ENCODE results near the gene NUPR1. TPM values are rescaled to one million over a fixed set of nuclear protein-coding genes. Genes with fewer than 3 reads are reported as not detected.
A peak's percentile ranks its signal among the peaks of the same experiment; 100 is the strongest.

Gene NUPR1
- total and polyA plus RNA-seq, 2 of the 13 experiments (the other 11 are each of a cell fraction or from before 2014, with no cell fraction given), result 18.0 to 25.6 TPM

GRCh38 chr16:28491970-28492474, 46.8 kb downstream of the NUPR1 start, which contains the start of gene CLN3 (continued):
- TF ChIP-seq GATAD1 (CRISPR knock-in tag; IDR thresholded peaks at IDR 0.05), result peak; percentile 96
- peak; percentile 18 for TF ChIP-seq MED8 (CRISPR knock-in tag; IDR thresholded peaks at IDR 0.05; ENCODE audit: insufficient replicate concordance)
- TF ChIP-seq ZNF430 (CRISPR knock-in tag; IDR thresholded peaks at IDR 0.05), result peak; percentile 62; the same call in 1 of the 2 replicates
- no peak for TF ChIP-seq GPN1 (CRISPR knock-in tag; IDR thresholded peaks at IDR 0.05; ENCODE audit: borderline replicate concordance)
- TF ChIP-seq ZNF619 (CRISPR knock-in tag; IDR thresholded peaks at IDR 0.05), result no peak
- no peak for TF ChIP-seq HNRNPUL1 (IDR thresholded peaks at IDR 0.05; ENCODE audit: low read depth, low read length)
- TF ChIP-seq HOMEZ (CRISPR knock-in tag; IDR thresholded peaks at IDR 0.05; ENCODE audit: low read depth), result no peak
- no peak for TF ChIP-seq ZFP82 (CRISPR knock-in tag; IDR thresholded peaks at IDR 0.05; ENCODE audit: borderline replicate concordance)
- no peak for TF ChIP-seq ZNF367 (CRISPR knock-in tag; IDR thresholded peaks at IDR 0.05; ENCODE audit: borderline replicate concordance)
- no peak; the same call in 1 of the 2 replicates for TF ChIP-seq SRY (CRISPR knock-in tag; IDR thresholded peaks at IDR 0.05)
- no peak for TF ChIP-seq CCDC6 (CRISPR knock-in tag; IDR thresholded peaks at IDR 0.05)
- TF ChIP-seq ZNF383 (CRISPR knock-in tag; IDR thresholded peaks at IDR 0.05; ENCODE audit: borderline replicate concordance), result no peak
- no peak; the same call in 1 of the 2 replicates for TF ChIP-seq ZNF317 (CRISPR knock-in tag; IDR thresholded peaks at IDR 0.05)
- peak; percentile 79; the same call in 1 of the 2 replicates for TF ChIP-seq SIN3B (IDR thresholded peaks at IDR 0.05; ENCODE audit: low read length)
- TF ChIP-seq, protein P1, sequence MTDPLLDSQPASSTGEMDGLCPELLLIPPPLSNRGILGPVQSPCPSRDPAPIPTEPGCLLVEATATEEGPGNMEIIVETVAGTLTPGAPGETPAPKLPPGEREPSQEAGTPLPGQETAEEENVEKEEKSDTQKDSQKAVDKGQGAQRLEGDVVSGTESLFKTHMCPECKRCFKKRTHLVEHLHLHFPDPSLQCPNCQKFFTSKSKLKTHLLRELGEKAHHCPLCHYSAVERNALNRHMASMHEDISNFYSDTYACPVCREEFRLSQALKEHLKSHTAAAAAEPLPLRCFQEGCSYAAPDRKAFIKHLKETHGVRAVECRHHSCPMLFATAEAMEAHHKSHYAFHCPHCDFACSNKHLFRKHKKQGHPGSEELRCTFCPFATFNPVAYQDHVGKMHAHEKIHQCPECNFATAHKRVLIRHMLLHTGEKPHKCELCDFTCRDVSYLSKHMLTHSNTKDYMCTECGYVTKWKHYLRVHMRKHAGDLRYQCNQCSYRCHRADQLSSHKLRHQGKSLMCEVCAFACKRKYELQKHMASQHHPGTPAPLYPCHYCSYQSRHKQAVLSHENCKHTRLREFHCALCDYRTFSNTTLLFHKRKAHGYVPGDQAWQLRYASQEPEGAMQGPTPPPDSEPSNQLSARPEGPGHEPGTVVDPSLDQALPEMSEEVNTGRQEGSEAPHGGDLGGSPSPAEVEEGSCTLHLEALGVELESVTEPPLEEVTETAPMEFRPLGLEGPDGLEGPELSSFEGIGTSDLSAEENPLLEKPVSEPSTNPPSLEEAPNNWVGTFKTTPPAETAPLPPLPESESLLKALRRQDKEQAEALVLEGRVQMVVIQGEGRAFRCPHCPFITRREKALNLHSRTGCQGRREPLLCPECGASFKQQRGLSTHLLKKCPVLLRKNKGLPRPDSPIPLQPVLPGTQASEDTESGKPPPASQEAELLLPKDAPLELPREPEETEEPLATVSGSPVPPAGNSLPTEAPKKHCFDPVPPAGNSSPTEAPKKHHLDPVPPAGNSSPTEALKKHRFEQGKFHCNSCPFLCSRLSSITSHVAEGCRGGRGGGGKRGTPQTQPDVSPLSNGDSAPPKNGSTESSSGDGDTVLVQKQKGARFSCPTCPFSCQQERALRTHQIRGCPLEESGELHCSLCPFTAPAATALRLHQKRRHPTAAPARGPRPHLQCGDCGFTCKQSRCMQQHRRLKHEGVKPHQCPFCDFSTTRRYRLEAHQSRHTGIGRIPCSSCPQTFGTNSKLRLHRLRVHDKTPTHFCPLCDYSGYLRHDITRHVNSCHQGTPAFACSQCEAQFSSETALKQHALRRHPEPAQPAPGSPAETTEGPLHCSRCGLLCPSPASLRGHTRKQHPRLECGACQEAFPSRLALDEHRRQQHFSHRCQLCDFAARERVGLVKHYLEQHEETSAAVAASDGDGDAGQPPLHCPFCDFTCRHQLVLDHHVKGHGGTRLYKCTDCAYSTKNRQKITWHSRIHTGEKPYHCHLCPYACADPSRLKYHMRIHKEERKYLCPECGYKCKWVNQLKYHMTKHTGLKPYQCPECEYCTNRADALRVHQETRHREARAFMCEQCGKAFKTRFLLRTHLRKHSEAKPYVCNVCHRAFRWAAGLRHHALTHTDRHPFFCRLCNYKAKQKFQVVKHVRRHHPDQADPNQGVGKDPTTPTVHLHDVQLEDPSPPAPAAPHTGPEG (CRISPR knock-in tag; IDR thresholded peaks at IDR 0.05), result no peak
- TF ChIP-seq GATAD2A (CRISPR knock-in tag; IDR thresholded peaks at IDR 0.05), result peak; percentile 55; the same call in 1 of the 2 replicates
- no peak for TF ChIP-seq PPARG (CRISPR knock-in tag; conservative IDR thresholded peaks at IDR 0.05)
- TF ChIP-seq, protein P2, sequence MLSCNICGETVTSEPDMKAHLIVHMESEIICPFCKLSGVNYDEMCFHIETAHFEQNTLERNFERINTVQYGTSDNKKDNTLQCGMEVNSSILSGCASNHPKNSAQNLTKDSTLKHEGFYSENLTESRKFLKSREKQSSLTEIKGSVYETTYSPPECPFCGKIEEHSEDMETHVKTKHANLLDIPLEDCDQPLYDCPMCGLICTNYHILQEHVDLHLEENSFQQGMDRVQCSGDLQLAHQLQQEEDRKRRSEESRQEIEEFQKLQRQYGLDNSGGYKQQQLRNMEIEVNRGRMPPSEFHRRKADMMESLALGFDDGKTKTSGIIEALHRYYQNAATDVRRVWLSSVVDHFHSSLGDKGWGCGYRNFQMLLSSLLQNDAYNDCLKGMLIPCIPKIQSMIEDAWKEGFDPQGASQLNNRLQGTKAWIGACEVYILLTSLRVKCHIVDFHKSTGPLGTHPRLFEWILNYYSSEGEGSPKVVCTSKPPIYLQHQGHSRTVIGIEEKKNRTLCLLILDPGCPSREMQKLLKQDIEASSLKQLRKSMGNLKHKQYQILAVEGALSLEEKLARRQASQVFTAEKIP (CRISPR knock-in tag; IDR thresholded peaks at IDR 0.05; ENCODE audit: borderline replicate concordance), result no peak
- TF ChIP-seq ZBTB10 (CRISPR knock-in tag; IDR thresholded peaks at IDR 0.05; ENCODE audit: borderline replicate concordance), result no peak
